Muscle of leg (tissue), 11 donors: ENCODE results near the gene COL7A1. TPM values are rescaled to one million over a fixed set of nuclear protein-coding genes. Genes with fewer than 3 reads are reported as not detected.

Experiments used
- DNase-seq: peaks from one replicate; pipeline ENCODE4 v3.0.0; 2013
- H3K27ac ChIP-seq: one replicate; pipeline ENCODE4 v1.5.1; 2013; ENCODE audit warnings: mild to moderate bottlenecking, low read length, control low read depth
- H3K27me3 ChIP-seq: one replicate; pipeline ENCODE4 v1.6.1; 2013; ENCODE audit warnings: low read length; ENCODE audit not compliant: control insufficient read depth, insufficient read depth
- H3K36me3 ChIP-seq: one replicate; pipeline ENCODE4 v1.6.1; 2013; ENCODE audit warnings: low read length; ENCODE audit not compliant: control insufficient read depth, insufficient read depth
- H3K4me1 ChIP-seq: one replicate; pipeline ENCODE4 v1.6.1; 2013; ENCODE audit warnings: low read length; ENCODE audit not compliant: control insufficient read depth, insufficient read depth
- H3K4me3 ChIP-seq: one replicate; pipeline ENCODE4 v1.5.1; 2013; ENCODE audit warnings: low read length, control low read depth
- H3K9me3 ChIP-seq: replicated peaks from 2 replicates; pipeline ENCODE4 v1.6.1; 2013; ENCODE audit warnings: low read depth, low read length; ENCODE audit not compliant: control insufficient read depth
- WGBS: methylation state at CpG from one replicate; pipeline ENCODE4 v1.1.5; 2013; ENCODE audit warnings: missing lambda C conversion rate; ENCODE audit not compliant: insufficient coverage; 5-methylcytosine and 5-hydroxymethylcytosine counted together
- polyA plus RNA-seq, 8 donors: library from polyadenylated mRNA; unstranded; fragments of 120-200 nt; gene quantifications; one replicate each; pipeline versions ENCODE4 v1.2.1 to v1.2.3, GENCODE V29; 2013; ENCODE audit warnings: inconsistent platforms in 1 of 8, low replicate concordance in 1 of 8; ENCODE audit not compliant: insufficient read length in 8 of 8, insufficient read depth in 1 of 8
- total RNA-seq: library from RNA; stranded (reverse); fragments of 120-200 nt; gene quantifications from one replicate; pipeline ENCODE4 v1.2.4, GENCODE V29; 2013

COL7A1 gene
- total and polyA plus RNA-seq, 9 donors, result 3.1 to 37.0 (median 7.6) TPM

- H3K36me3 ChIP-seq, result peaks cover 26% of the 10 kb centered on the region
- H3K4me1 ChIP-seq, result peaks cover 27% of the 10 kb centered on the region
- H3K4me3 ChIP-seq, result no peak overlapping the region
- no peaks in the 10 kb centered on the region for H3K9me3 ChIP-seq
- DNase-seq, result no peak
- no peaks in the 10 kb centered on the region for H3K27me3 ChIP-seq
- H3K27ac ChIP-seq, result no peak overlapping the region
- 92% methylated on average over 15 of the region's 15 CpGs for WGBS
These were observed 38.1 kb upstream of the COL7A1 start for GRCh38 chr3:48633256-48633655.

GRCh38 chr3:48631516-48632448 lies 36.7 kb upstream of the COL7A1 start:
- 77% methylated on average over 16 of the region's 22 CpGs for WGBS

GRCh38 chr3:48630833-48631232 lies 35.7 kb upstream of the COL7A1 start:
- H3K27ac ChIP-seq, result no peak overlapping the region

More at GRCh38 chr3:48631516-48632448, 36.7 kb upstream of the COL7A1 start:
- Histone ChIP-seq H3K9me3 (no peaks in the 10 kb centered on the region), H3K27me3 (no peaks in the 10 kb centered on the region), H3K4me1 (peaks cover 26% of the 10 kb centered on the region), H3K27ac (no peak overlapping the region), H3K4me3 (no peak overlapping the region), H3K36me3 (peaks cover 41% of the 10 kb centered on the region)
- DNase-seq, result no peak

GRCh38 chr3:48630407-48630806 lies 35.3 kb upstream of the COL7A1 start:
- Histone ChIP-seq H3K4me1 (peaks cover 14% of the 10 kb centered on the region), H3K36me3 (peaks cover 47% of the 10 kb centered on the region), H3K9me3 (no peaks in the 10 kb centered on the region), H3K27ac (no peak overlapping the region), H3K27me3 (no peaks in the 10 kb centered on the region), H3K4me3 (no peak overlapping the region)
- 98% methylated on average over 7 of the region's 8 CpGs for WGBS
- no peak for DNase-seq

More at GRCh38 chr3:48630833-48631232, 35.7 kb upstream of the COL7A1 start:
- Histone ChIP-seq H3K9me3 (no peaks in the 10 kb centered on the region), H3K4me3 (no peak overlapping the region), H3K36me3 (peaks cover 45% of the 10 kb centered on the region), H3K4me1 (peaks cover 17% of the 10 kb centered on the region), H3K27me3 (no peaks in the 10 kb centered on the region)
- no peak for DNase-seq
- 84% methylated on average over 12 of the region's 12 CpGs for WGBS

GRCh38 chr3:48629894-48630293 lies 34.8 kb upstream of the COL7A1 start:
- peaks cover 52% of the 10 kb centered on the region for H3K36me3 ChIP-seq
- no peak overlapping the region for H3K4me3 ChIP-seq
- DNase-seq, result no peak
- 95% methylated on average over 8 of the region's 12 CpGs for WGBS
- H3K4me1 ChIP-seq, result peaks cover 14% of the 10 kb centered on the region
- H3K27ac ChIP-seq, result no peak overlapping the region
- no peaks in the 10 kb centered on the region for H3K9me3 ChIP-seq
- H3K27me3 ChIP-seq, result no peaks in the 10 kb centered on the region

- Histone ChIP-seq H3K9me3 (no peaks in the 10 kb centered on the region), H3K36me3 (peaks cover 55% of the 10 kb centered on the region), H3K4me3 (no peak overlapping the region), H3K27ac (no peak overlapping the region), H3K27me3 (no peaks in the 10 kb centered on the region), H3K4me1 (peaks cover 3% of the 10 kb centered on the region)
- 83% methylated on average over 12 of the region's 13 CpGs for WGBS
- DNase-seq, result no peak
These were observed 33.3 kb upstream of the COL7A1 start for GRCh38 chr3:48628277-48629017.

GRCh38 chr3:48625600-48625999 lies 30.5 kb upstream of the COL7A1 start:
- Histone ChIP-seq H3K27me3 (no peaks in the 10 kb centered on the region), H3K9me3 (no peaks in the 10 kb centered on the region), H3K36me3 (peaks cover 38% of the 10 kb centered on the region), H3K4me1 (no peaks in the 10 kb centered on the region), H3K27ac (no peak overlapping the region), H3K4me3 (no peak overlapping the region)
- DNase-seq, result no peak
- 81% methylated on average over 4 of the region's 6 CpGs for WGBS

GRCh38 chr3:48624767-48625166 lies 29.6 kb upstream of the COL7A1 start:
- Histone ChIP-seq H3K9me3 (no peaks in the 10 kb centered on the region), H3K4me3 (no peak overlapping the region), H3K4me1 (no peaks in the 10 kb centered on the region), H3K36me3 (peaks cover 31% of the 10 kb centered on the region), H3K27me3 (no peaks in the 10 kb centered on the region), H3K27ac (no peak overlapping the region)
- 92% methylated on average over 9 of the region's 10 CpGs for WGBS
- DNase-seq, result no peak

GRCh38 chr3:48623851-48624547 lies 28.9 kb upstream of the COL7A1 start:
- DNase-seq, result no peak
- Histone ChIP-seq H3K9me3 (no peaks in the 10 kb centered on the region), H3K4me3 (no peak overlapping the region), H3K4me1 (no peaks in the 10 kb centered on the region), H3K27me3 (no peaks in the 10 kb centered on the region), H3K36me3 (peaks cover 31% of the 10 kb centered on the region), H3K27ac (no peak overlapping the region)
- 63% methylated on average over 6 of the region's 6 CpGs for WGBS

GRCh38 chr3:48621461-48621869 lies 26.3 kb upstream of the COL7A1 start, which contains the start of gene TMEM89:
Gene TMEM89, minus strand, starts transcription at chr3:48621769. Its CDS starts 13 bp downstream, at chr3:48621756.
- Histone ChIP-seq H3K36me3 (peaks cover 13% of the 10 kb centered on the region), H3K4me3 (no peak within 1 kb of the TSS)

More at GRCh38 chr3:48621461-48621869, 26.3 kb upstream of the COL7A1 start, which contains the start of gene TMEM89:
- no peak within 1 kb of the TSS for H3K27ac ChIP-seq
- H3K27me3 ChIP-seq, result no peaks in the 10 kb centered on the region
- WGBS, result 88% methylated on average over 19 of the region's 19 CpGs
- no peaks in the 10 kb centered on the region for H3K4me1 ChIP-seq
- DNase-seq, result no peak
- H3K9me3 ChIP-seq, result peaks cover 8% of the 10 kb centered on the region
